GM21786 (cell line): Measurements from ENCODE around the gene ATP6V1F.

ENCODE experiments used
- ATAC-seq: cut with Tn5 transposase; IDR thresholded peaks from one replicate; pipeline ENCODE4 v1.9.1; 2021; ENCODE audit not compliant: unreplicated experiment

Gene ATP6V1F

DNA sequence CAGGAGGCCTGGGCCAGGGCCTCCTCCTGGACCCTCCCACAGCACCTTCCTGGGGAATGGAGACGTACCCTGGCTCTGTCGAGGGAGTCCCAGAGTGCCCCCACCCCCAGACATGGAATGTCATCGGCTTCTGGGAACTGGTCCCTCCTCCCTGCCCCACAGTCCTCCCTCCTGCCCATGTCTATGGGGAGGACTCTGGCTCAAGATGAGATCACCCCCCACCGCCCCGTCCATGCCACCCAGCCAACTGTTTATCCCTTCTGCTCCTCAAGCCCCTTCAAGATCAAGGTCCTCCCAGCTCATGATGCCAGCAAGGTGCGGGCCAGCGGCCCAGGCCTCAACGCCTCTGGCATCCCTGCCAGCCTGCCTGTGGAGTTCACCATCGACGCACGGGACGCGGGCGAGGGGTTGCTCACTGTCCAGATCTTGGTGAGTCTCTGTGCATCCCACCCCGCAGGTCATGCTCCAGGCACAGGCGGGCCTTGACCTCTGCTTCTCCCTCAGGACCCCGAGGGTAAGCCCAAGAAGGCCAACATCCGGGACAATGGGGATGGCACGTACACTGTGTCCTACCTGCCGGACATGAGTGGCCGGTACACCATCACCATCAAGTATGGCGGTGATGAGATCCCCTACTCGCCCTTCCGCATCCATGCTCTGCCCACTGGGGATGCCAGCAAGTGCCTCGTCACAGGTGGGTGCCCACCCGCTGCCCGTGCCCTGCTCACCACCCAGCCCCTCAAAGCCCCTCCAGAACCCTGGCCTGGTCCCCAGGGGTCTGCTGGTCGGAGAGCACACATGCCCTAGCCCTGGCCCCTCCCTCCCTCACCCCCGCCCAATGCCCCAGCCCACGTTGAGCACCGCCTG is 14.1 kb upstream of the ATP6V1F start:
- ATAC-seq, result no peak

GRCh38 chr7:128849156-128849515 is 13.5 kb upstream of the ATP6V1F start:
- ATAC-seq, result no peak

- ATAC-seq, result no peak
Observed at GRCh38 chr7:128849804-128850490, 12.7 kb upstream of the ATP6V1F start.

DNA sequence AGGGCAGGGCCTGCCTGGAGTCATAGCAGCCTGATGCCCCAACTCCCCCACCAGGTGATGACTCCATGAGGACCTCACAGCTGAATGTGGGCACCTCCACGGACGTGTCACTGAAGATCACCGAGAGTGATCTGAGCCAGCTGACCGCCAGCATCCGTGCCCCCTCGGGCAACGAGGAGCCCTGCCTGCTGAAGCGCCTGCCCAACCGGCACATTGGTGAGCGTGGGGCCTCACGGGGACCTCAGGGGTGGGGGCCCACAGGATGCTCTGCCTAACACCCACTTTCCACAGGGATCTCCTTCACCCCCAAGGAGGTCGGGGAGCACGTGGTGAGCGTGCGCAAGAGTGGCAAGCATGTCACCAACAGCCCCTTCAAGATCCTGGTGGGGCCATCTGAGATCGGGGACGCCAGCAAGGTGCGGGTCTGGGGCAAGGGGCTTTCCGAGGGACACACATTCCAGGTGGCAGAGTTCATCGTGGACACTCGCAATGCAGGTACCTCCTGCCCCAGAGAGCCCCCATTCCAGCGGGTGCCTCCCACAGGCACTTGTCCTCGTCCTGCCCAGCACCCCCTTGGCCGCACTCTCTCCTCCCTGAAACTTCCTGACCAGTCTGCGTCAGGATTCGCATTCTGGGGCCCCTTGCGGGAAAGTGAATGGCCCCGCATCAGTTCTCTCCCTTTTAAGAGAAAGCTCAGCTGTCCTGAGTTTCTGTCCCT is 10.0 kb upstream of the ATP6V1F start:
- no peak for ATAC-seq

GRCh38 chr7:128853799-128854198 is 8.9 kb upstream of the ATP6V1F start:
- no peak for ATAC-seq

- no peak for ATAC-seq
Observed at GRCh38 chr7:128854396-128854795, 8.3 kb upstream of the ATP6V1F start.

GRCh38 chr7:128855559-128855958 is 7.1 kb upstream of the ATP6V1F start:
- ATAC-seq, result no peak

- no peak for ATAC-seq
Observed at GRCh38 chr7:128856001-128856718, 6.5 kb upstream of the ATP6V1F start.

DNA sequence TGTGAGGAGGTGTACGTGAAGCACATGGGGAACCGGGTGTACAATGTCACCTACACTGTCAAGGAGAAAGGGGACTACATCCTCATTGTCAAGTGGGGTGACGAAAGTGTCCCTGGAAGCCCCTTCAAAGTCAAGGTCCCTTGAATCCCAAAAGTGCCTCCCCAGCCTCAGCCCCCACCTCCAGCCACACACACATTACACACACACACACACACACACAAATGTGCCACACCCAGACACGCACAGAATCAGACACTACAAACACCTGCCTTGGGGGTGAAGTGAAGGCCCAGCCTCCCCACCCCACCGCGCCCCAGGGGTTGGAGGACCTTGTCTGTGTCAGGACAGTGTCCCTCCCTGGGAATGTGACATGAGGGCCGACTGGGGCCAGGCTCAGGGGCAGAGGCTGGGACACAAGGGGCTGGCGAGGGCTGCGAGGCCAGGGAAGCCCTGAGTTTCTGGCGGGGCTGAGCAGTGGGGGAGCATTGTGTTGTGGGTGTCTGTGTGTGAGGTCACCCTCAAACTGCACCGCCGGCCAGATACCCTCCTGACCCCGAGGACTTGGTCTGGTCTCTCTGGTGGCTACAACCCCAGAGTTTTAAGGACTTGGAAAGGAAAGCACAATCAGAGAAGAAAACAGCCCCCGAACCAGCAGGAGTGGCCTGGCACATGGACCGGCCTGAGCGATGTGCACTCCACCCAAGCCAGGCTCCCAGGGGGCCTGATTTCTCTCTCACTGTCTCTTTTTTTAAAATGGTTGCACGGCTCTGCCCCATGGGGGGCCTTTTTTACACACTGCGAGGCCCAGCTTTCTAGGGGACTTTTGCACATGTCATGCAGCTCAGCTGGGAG is 4.0 kb upstream of the ATP6V1F start:
- ATAC-seq, result no peak

DNA sequence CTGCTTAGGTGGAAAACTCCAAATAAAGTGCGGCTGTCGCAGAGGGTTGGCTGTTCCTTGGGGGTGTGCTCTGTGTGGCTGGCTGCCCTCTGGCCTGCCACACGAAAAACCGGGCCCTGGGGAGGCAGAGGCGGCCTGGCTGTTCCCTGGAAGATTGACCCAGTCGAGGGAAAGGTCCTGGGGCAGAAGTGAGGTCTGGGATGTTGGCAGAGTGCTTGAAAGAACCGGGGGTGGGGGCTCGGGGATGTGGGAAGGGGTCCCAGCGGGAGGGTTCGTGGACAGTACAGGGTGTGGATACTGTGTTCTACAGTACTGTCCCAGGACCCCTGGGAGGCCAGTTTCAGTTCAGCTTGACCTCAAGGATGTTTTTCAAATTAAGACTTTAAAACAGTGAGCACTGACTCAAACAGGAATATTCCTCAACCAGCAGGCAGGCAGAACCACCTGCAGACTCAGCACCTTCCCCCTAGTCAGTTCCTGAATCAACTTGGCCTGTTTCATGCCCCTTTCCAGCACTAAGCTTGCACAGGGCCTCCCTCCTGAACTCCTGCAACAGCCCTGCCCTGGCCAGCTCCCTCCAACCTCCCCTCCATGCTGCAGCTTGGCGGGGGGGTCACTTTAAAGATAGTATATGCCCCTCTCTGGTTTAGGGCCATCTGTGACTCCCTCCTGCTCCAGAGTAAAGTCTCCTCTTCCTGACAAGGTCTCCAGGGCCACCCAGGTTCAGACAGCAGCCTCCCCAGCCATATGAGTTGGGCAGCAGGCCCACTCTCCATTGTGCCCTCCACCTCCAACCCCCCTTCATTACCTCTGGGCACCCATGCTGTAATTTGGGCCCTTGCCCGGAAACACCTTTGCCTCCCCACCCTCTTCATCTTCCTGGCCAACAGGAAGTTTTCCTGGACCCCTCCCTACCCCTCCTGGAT is 3.2 kb upstream of the ATP6V1F start:
- no peak for ATAC-seq

- no peak for ATAC-seq
Observed at GRCh38 chr7:128860158-128861073, 2.2 kb upstream of the ATP6V1F start.

DNA sequence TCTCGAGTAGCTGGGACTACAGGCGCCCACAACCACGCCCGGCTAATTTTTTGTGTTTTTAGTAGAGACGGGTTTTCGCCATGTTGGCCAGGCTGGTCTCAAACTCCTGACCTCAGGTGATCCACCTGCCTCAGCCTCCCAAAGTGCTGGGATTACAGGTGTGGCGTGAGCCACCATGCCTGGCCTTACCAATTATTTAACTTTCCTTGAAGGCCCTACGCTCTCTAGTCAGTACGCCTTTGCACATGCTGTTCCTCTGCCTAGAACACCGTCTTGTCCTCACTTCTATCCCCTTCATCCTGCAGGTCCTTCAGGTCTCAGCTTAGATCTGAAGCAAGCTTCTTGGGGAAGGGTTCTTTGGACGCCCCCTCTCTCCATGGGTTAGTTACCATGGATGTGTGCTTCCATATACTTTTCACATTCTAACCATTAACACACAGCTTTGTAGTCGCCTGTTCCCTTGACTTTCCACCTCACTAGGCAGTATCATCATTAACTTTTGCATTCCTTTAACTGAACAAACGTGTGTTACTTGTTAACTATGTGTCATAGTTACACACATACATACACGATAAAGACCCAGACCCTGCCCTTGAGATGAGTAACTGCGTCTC is 592 bp upstream of the ATP6V1F start:
- no peak for ATAC-seq

DNA sequence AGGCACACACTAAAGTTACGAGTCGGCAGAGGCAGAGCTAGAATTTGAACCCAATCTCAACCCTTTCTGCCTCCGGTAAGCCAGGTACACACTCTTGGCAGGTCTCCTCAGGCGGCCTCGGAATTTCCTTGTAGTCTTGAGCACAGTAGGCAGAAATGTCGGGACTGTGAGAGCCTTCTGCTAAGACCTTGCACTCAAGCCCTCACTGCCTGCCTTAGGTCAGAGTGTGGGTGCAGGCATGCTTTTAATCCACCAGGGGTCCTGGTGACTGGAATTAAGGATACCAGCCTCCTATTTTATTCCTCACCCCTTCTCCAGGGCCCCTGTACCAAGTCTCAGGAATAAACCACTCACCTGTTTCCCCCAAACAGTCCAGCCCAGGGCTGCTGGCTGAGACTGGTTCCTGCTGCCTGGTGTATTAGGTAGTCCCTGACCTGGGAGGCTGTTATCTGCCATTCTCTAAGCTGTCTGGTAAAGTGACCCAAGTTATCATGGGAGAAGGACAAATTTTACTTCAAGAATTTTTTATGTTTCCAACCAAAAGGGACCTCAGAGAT is 855 bp downstream of the ATP6V1F start:
- peak; percentile 39 for ATAC-seq

DNA sequence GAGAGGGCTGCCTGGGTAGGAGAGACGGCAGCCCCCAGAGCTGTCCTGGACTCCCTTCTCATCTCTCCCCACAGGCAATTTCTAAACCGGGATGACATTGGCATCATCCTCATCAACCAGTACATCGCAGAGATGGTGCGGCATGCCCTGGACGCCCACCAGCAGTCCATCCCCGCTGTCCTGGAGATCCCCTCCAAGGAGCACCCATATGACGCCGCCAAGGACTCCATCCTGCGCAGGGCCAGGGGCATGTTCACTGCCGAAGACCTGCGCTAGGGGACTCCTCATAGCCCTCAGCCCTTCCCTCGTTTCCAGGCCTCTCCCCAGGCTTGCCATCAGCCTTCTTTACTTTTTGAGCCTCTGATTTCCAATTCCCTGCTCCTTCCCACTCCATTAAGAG is 2.6 kb downstream of the ATP6V1F start:
- ATAC-seq, result no peak

- no peak for ATAC-seq
Observed at GRCh38 chr7:128865996-128866877, 3.6 kb downstream of the ATP6V1F start.

DNA sequence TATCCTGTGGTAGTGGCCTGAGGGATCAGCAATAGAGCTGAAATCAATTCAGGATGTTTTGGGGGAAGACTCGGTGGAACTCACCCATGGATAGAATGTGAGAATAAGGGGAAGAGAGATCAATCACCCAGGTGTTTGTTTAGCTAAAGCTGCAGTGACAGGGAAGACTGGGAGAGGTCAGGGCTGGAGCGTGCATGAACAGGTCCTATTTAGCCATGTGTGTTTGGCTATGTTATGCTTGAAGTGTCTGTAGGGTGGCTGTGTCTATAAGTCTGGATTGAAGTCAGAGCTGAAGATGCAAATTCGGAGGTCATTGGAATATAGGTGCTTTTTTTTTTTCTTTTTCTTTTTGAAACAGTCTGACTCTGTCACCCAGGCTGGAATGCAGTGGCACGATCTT is 4.6 kb downstream of the ATP6V1F start:
- no peak for ATAC-seq
